Loucy (cell line): ENCODE data around the gene PRAMEF12.

Source experiments
- H2AFZ ChIP-seq: fragments of 200-600 bp; sonication (generic); 2 replicates; pipeline ENCODE4 v1.6.0; 2016; ENCODE audit warnings: antibody characterized with exemption, mild to moderate bottlenecking, low read length, moderate library complexity
- H3F3A ChIP-seq: fragments of 200-600 bp; 2 replicates; pipeline ENCODE4 v1.6.0; 2016; ENCODE audit warnings: antibody characterized with exemption, low read depth, mild to moderate bottlenecking
- H3K27me3 ChIP-seq: fragments of 200-600 bp; sonication (generic); 2 replicates; pipeline ENCODE4 v1.6.1; 2014; ENCODE audit warnings: low read length, mild to moderate bottlenecking; ENCODE audit not compliant: insufficient read depth, poor library complexity, severe bottlenecking
- H3K36me3 ChIP-seq: fragments of 200-600 bp; sonication (generic); 2 replicates; pipeline ENCODE4 v1.6.1; 2016; ENCODE audit warnings: low read length; ENCODE audit not compliant: insufficient read depth
- H3K4me1 ChIP-seq: fragments of 200-600 bp; sonication (generic); 2 replicates; pipeline ENCODE4 v1.5.1; 2014; ENCODE audit warnings: low read length, mild to moderate bottlenecking; ENCODE audit not compliant: insufficient read depth, poor library complexity, severe bottlenecking
- H3K4me2 ChIP-seq: fragments of 200-600 bp; sonication (generic); 2 replicates; pipeline ENCODE4 v1.6.0; 2014; ENCODE audit warnings: antibody characterized with exemption, low read length, low read depth, mild to moderate bottlenecking; ENCODE audit not compliant: poor library complexity, severe bottlenecking
- H3K4me3 ChIP-seq: fragments of 200-600 bp; sonication (generic); 2 replicates; pipeline ENCODE4 v1.5.1; 2014; ENCODE audit warnings: low read length, mild to moderate bottlenecking, mixed read lengths; ENCODE audit not compliant: poor library complexity, severe bottlenecking
- H3K79me2 ChIP-seq: fragments of 200-600 bp; sonication (generic); 2 replicates; pipeline ENCODE4 v1.6.1; 2014; ENCODE audit warnings: low read length; ENCODE audit not compliant: insufficient read depth
- H3K9ac ChIP-seq: fragments of 200-600 bp; sonication (generic); 2 replicates; pipeline ENCODE4 v1.6.0; 2014; ENCODE audit warnings: mild to moderate bottlenecking, low read depth, low read length, moderate library complexity; ENCODE audit not compliant: poor library complexity, severe bottlenecking
- H3K9me2 ChIP-seq: fragments of 200-600 bp; sonication (generic); replicated peaks from 2 replicates; pipeline ENCODE4 v1.6.1; 2016; ENCODE audit warnings: low read depth, low read length, mixed read lengths
- H3K9me3 ChIP-seq: fragments of 200-600 bp; sonication (generic); 2 replicates; pipeline ENCODE4 v1.6.1; 2014; ENCODE audit warnings: mild to moderate bottlenecking, antibody characterized with exemption, low read length, low read depth; ENCODE audit not compliant: insufficient read depth
- H4K20me1 ChIP-seq: fragments of 200-600 bp; sonication (generic); 2 replicates; pipeline ENCODE4 v1.6.0; 2014; ENCODE audit warnings: antibody characterized with exemption, low read length, mild to moderate bottlenecking; ENCODE audit not compliant: insufficient read depth, poor library complexity, severe bottlenecking
- CTCF ChIP-seq: fragments of 200-600 bp; sonication (generic); conservative IDR thresholded peaks from 2 replicates; pipeline ENCODE4 v1.5.1; 2014; ENCODE audit warnings: mild to moderate bottlenecking, antibody characterized with exemption, low read length
- EZH2phosphoT487 ChIP-seq: fragments of 200-600 bp; IDR thresholded peaks from 2 replicates; pipeline ENCODE4 v1.6.1; 2018; ENCODE audit warnings: antibody characterized with exemption, mild to moderate bottlenecking, moderate library complexity, borderline replicate concordance

PRAMEF12 gene

GRCh38 chr1:12761781-12762180 lies 11.8 kb upstream of the PRAMEF12 start:
- H3K4me1 ChIP-seq = no peaks in the 10 kb centered on the region
- no peak overlapping the region for H2AFZ ChIP-seq
- no peak for TF ChIP-seq CTCF
- no peak for TF ChIP-seq EZH2phosphoT487
- no peaks in the 10 kb centered on the region for H3K79me2 ChIP-seq
- no peaks in the 10 kb centered on the region for H4K20me1 ChIP-seq
- no peaks in the 10 kb centered on the region for H3K9me3 ChIP-seq
- no peak overlapping the region for H3K9ac ChIP-seq
- H3K4me3 ChIP-seq = no peak overlapping the region
- H3K27me3 ChIP-seq = no peaks in the 10 kb centered on the region
- no peak overlapping the region for H3K4me2 ChIP-seq
- no peaks in the 10 kb centered on the region for H3K36me3 ChIP-seq
- no peaks in the 10 kb centered on the region for H3F3A ChIP-seq
- no peaks in the 10 kb centered on the region for H3K9me2 ChIP-seq

GRCh38 chr1:12762766-12763165 lies 10.8 kb upstream of the PRAMEF12 start:
- no peak overlapping the region for H3K9ac ChIP-seq
- no peaks in the 10 kb centered on the region for H3F3A ChIP-seq
- no peak overlapping the region for H3K4me3 ChIP-seq
- no peaks in the 10 kb centered on the region for H3K9me3 ChIP-seq
- no peak overlapping the region for H3K4me2 ChIP-seq
- no peaks in the 10 kb centered on the region for H3K27me3 ChIP-seq
- H4K20me1 ChIP-seq = no peaks in the 10 kb centered on the region
- no peak overlapping the region for H2AFZ ChIP-seq
- H3K9me2 ChIP-seq = no peaks in the 10 kb centered on the region
- TF ChIP-seq EZH2phosphoT487 = no peak
- no peak for TF ChIP-seq CTCF
- no peaks in the 10 kb centered on the region for H3K79me2 ChIP-seq
- H3K4me1 ChIP-seq = no peaks in the 10 kb centered on the region
- H3K36me3 ChIP-seq = no peaks in the 10 kb centered on the region

- Histone ChIP-seq H3K27me3 (no peaks in the 10 kb centered on the region), H3F3A (no peaks in the 10 kb centered on the region), H3K36me3 (no peaks in the 10 kb centered on the region), H3K9me3 (no peaks in the 10 kb centered on the region), H3K4me2 (no peak overlapping the region), H3K4me3 (no peak overlapping the region), H3K9ac (no peak overlapping the region), H3K79me2 (no peaks in the 10 kb centered on the region), H3K9me2 (no peaks in the 10 kb centered on the region), H2AFZ (no peak overlapping the region), H4K20me1 (no peaks in the 10 kb centered on the region), H3K4me1 (no peaks in the 10 kb centered on the region)
- TF ChIP-seq CTCF (no peak), EZH2phosphoT487 (no peak)
Measured at GRCh38 chr1:12763479-12763878, 10.1 kb upstream of the PRAMEF12 start.
